Activated B cell treated with CpG ODN at 0.5 μM for 24 hours (primary cell): ENCODE results near the gene MKLN1. TPM values are rescaled to one million over a fixed set of nuclear protein-coding genes. Genes with fewer than 3 reads are reported as not detected.
A peak's percentile ranks its signal among the peaks of the same experiment; 100 is the strongest.

Source experiments
- ATAC-seq: fragments of 200-7000 bp; cut with Tn5 transposase; one replicate; pipeline ENCODE4 v1.10.0; 2021; ENCODE audit warnings: low read depth, mild to moderate bottlenecking, moderate library complexity
- CTCF ChIA-PET: fragments of 350-600 bp; sonication (Branson Sonifier 250); formaldehyde crosslinking; loops from one replicate; lab custom pipeline; 2021; ENCODE audit warnings: antibody characterized with exemption; lab: Charles Lee
- POLR2A ChIA-PET: fragments of 350-600 bp; sonication (Branson Sonifier 250); formaldehyde crosslinking; loops from one replicate; lab custom pipeline; 2021; ENCODE audit warnings: antibody characterized with exemption; lab: Charles Lee
- DNase-seq: peaks from one replicate; pipeline ENCODE4 v3.0.0; 2022
- H3K27ac Mint-ChIP-seq: one replicate; pipeline ENCODE4 v1.8.0; 2020; ENCODE audit warnings: mixed read lengths
- H3K27me3 Mint-ChIP-seq: one replicate; pipeline ENCODE4 v1.8.0; 2021; ENCODE audit warnings: mixed read lengths
- H3K36me3 Mint-ChIP-seq: one replicate; pipeline ENCODE4 v1.8.0; 2021; ENCODE audit warnings: low read depth, mixed read lengths
- H3K4me1 Mint-ChIP-seq: one replicate; pipeline ENCODE4 v1.8.0; 2021; ENCODE audit warnings: mixed read lengths
- H3K4me3 Mint-ChIP-seq: one replicate; pipeline ENCODE4 v1.8.0; 2020; ENCODE audit warnings: mild to moderate bottlenecking, mixed read lengths
- H3K9me3 Mint-ChIP-seq: one replicate; pipeline ENCODE4 v1.8.0; 2020; ENCODE audit warnings: mixed read lengths
- intact Hi-C: fragments of 100-400 bp; cut with micrococcal nuclease; formaldehyde crosslinking; loops from one replicate; pipeline ENCODE4 v1.15.1; 2024
- total RNA-seq: library from RNA; stranded (reverse); gene quantifications from 2 replicates; pipeline ENCODE4 v1.2.3, GENCODE V29; 2022
- TF ChIP-seq, protein P1 (sequence below): fragments of 200-600 bp; IDR thresholded peaks from one replicate; pipeline ENCODE4 v1.8.0; 2022; ENCODE audit warnings: antibody characterized with exemption, mild to moderate bottlenecking

Gene MKLN1
- total RNA-seq, 1 donor from 2014 or later, result 64.6 TPM

- H3K36me3 Mint-ChIP-seq, result no peaks in the 10 kb centered on the region
- ATAC-seq, result no peak
- no peaks in the 10 kb centered on the region for H3K27me3 Mint-ChIP-seq
- peaks cover 9% of the 10 kb centered on the region for H3K4me1 Mint-ChIP-seq
- no peak for DNase-seq
- ChIA-PET POLR2A (no interaction called here), CTCF (no interaction called here)
- no peak overlapping the region for H3K4me3 Mint-ChIP-seq
- TF ChIP-seq, protein P1, sequence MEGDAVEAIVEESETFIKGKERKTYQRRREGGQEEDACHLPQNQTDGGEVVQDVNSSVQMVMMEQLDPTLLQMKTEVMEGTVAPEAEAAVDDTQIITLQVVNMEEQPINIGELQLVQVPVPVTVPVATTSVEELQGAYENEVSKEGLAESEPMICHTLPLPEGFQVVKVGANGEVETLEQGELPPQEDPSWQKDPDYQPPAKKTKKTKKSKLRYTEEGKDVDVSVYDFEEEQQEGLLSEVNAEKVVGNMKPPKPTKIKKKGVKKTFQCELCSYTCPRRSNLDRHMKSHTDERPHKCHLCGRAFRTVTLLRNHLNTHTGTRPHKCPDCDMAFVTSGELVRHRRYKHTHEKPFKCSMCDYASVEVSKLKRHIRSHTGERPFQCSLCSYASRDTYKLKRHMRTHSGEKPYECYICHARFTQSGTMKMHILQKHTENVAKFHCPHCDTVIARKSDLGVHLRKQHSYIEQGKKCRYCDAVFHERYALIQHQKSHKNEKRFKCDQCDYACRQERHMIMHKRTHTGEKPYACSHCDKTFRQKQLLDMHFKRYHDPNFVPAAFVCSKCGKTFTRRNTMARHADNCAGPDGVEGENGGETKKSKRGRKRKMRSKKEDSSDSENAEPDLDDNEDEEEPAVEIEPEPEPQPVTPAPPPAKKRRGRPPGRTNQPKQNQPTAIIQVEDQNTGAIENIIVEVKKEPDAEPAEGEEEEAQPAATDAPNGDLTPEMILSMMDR, result no peak
- H3K9me3 Mint-ChIP-seq, result no peaks in the 10 kb centered on the region
- intact Hi-C loops, result no loop called here
- H3K27ac Mint-ChIP-seq, result no peak overlapping the region
These were observed 198.1 kb downstream of the MKLN1 start for GRCh38 chr7:131525820-131526219.

GRCh38 chr7:131527456-131527855 lies 199.8 kb downstream of the MKLN1 start:
- H3K4me3 Mint-ChIP-seq, result no peak overlapping the region
- POLR2A ChIA-PET, result no interaction called here
- intact Hi-C loops, result no loop called here

DNA sequence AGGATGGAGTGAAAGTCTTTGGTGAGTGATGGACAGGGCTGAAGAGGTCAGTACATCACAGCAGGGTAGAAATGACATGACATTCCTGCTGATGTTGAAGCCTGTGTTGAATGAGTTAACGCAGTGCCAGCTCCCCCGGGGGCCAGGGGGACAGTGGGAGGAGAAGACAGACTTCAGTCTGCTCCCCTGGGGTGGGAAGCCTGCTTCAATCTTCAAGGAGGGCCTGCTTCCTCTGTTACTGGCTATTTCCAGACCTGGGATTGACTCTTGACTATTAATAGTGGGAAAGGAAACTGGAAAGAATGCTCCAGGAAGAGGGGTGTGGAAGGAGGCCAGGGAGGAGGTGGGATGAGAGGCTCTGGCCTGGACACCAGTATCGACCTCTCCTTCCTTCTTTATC lies 201.5 kb downstream of the MKLN1 start:
- no peaks in the 10 kb centered on the region for H3K9me3 Mint-ChIP-seq
- intact Hi-C loops, result no loop called here
- DNase-seq (no peak), ATAC-seq (no peak)
- no peak overlapping the region for H3K4me3 Mint-ChIP-seq
- CTCF ChIA-PET, result no interaction called here
- H3K27me3 Mint-ChIP-seq, result no peaks in the 10 kb centered on the region
- POLR2A ChIA-PET, result no interaction called here
- H3K27ac Mint-ChIP-seq, result no peak overlapping the region
- no peaks in the 10 kb centered on the region for H3K36me3 Mint-ChIP-seq
- TF ChIP-seq, protein P1, result no peak
- peaks cover 5% of the 10 kb centered on the region for H3K4me1 Mint-ChIP-seq

More at GRCh38 chr7:131527456-131527855, 199.8 kb downstream of the MKLN1 start:
- Mint-ChIP-seq H3K27ac (no peak overlapping the region), H3K36me3 (no peaks in the 10 kb centered on the region), H3K9me3 (no peaks in the 10 kb centered on the region), H3K4me1 (peaks cover 9% of the 10 kb centered on the region), H3K27me3 (no peaks in the 10 kb centered on the region)
- TF ChIP-seq, protein P1, result no peak
- DNase-seq, result no peak
- CTCF ChIA-PET, result interaction anchor here (0.9 kb wide), 1 partner anchor 12 kb away, joined by 3 read pairs; no protein-coding TSS in a partner anchor
- peak; percentile 66 for ATAC-seq

- TF ChIP-seq, protein P1, result no peak
- DNase-seq (no peak), ATAC-seq (no peak)
- ChIA-PET POLR2A (no interaction called here), CTCF (no interaction called here)
- H3K27me3 Mint-ChIP-seq, result no peaks in the 10 kb centered on the region
- no peak overlapping the region for H3K27ac Mint-ChIP-seq
- H3K36me3 Mint-ChIP-seq, result no peaks in the 10 kb centered on the region
- no peaks in the 10 kb centered on the region for H3K9me3 Mint-ChIP-seq
- intact Hi-C loops, result no loop called here
- peaks cover 5% of the 10 kb centered on the region for H3K4me1 Mint-ChIP-seq
- no peak overlapping the region for H3K4me3 Mint-ChIP-seq
These were observed 201.9 kb downstream of the MKLN1 start for GRCh38 chr7:131529617-131530016.

DNA sequence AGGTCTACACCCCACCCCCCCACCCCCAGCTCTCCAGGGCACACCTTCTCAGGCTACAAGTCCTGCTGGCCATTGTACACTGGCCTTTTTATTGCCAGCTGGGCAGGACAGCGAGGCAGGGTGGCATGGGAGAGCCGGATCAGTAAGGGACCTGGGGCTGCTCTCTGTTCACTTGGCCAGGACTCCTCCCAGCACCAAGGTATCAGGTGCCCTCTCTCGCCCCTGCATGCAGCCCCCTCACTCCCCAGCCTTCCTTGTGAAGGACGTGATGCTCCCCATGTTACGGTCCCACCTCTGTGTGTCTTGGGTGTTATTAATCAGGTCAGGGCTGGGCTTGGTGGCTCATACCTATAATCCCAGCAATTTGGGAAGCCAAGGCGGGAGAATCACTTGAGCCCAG lies 202.5 kb downstream of the MKLN1 start:
- Mint-ChIP-seq H3K27ac (no peak overlapping the region), H3K27me3 (no peaks in the 10 kb centered on the region), H3K36me3 (no peaks in the 10 kb centered on the region), H3K4me3 (no peak overlapping the region), H3K4me1 (peaks cover 5% of the 10 kb centered on the region), H3K9me3 (no peaks in the 10 kb centered on the region)
- ChIA-PET CTCF (no interaction called here), POLR2A (no interaction called here)
- DNase-seq, result no peak
- no peak for ATAC-seq
- intact Hi-C loops, result no loop called here
- TF ChIP-seq, protein P1, result no peak
